Stimulated activated CD8-positive, alpha-beta memory T cell treated with anti-CD3 and anti-CD28 coated beads, Interleukin-15, amount 100 ng/mL, for 4 hours (primary cell): Measurements from ENCODE around the gene RNF208.
"Not testable (repeated sequence)": the region's sequence is repeated elsewhere in the genome, so short reads cannot be mapped to it uniquely, and the experiment has no call there.

Source experiments
- DNase-seq, 2 donors: peaks; one replicate each; pipeline ENCODE4 v3.0.0-alpha.2; 2020; ENCODE audit warnings: low read depth in 2 of 2

The RNF208 gene, protein sequence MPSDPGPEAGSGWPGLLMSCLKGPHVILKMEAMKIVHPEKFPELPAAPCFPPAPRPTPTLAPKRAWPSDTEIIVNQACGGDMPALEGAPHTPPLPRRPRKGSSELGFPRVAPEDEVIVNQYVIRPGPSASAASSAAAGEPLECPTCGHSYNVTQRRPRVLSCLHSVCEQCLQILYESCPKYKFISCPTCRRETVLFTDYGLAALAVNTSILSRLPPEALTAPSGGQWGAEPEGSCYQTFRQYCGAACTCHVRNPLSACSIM

DNA sequence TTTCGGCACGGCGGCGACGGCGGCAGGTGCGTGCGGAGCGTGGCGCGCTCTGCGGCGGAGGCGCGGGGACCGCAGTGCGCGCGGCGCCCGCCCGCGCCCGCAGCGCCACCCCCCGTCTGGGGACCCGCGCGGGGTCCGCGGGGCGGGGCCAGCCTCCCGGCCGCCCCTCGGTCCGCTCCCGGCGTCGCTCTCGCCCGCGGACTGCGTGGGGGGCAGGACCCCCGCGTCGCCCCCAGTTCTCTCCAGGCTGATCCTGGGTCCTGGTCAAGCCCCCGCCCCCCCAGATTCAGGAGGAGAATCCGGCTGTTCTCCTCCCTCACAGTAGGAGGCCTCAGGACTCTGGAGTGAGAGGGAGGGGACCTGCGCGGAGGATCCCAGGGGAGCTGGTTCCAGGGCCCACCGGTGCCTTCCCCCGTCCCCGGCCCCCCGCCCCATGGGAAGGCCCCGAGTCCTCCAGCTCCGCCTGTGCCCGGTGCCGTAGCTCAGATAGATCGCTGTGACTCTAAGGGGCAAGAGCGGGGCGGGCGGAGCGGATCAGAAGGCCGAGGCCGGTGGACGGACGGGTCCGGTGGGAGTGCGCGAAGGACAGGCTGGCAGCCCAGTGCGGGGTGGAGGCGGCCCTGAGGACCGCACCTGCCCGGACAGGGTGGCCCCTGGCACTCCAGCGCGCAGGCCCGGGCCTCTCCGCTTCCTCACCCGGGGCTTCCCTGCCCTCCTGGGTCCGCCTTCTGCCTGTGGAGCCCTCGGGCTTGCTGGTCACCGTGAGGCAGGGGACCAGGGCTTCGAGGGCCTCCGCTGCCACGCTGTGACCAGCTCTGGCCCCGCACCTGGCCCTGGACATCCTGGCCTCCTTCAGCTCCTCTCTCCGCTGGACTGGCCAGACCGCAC is at the start of gene RNF208:
Gene RNF208 (minus strand): TSS at position 51 of the 888 bp plus-strand sequence. CDS start 1,028 bp downstream, outside the sequence.
- DNase-seq: no peak

DNA sequence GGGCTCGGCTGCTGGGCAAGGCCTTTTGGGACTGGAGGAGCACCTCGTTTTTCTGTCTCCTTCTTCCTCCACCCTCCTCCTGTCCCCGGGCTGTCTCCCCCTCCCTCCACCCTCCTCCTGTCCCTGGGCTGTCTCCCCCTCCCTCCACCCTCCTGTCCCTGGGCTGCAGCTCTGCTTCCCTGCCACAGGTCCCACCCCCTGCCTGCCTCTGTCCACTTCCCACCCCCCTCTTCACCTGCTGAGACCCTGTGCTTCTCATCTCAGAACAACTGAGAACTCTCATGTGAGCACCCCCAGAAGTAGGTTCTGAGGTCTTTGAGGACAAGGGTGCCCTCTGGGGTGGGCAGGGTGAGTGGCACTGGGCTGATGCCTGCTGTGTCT is 49.6 kb upstream of the RNF208 start:
- DNase-seq: no peak

DNA sequence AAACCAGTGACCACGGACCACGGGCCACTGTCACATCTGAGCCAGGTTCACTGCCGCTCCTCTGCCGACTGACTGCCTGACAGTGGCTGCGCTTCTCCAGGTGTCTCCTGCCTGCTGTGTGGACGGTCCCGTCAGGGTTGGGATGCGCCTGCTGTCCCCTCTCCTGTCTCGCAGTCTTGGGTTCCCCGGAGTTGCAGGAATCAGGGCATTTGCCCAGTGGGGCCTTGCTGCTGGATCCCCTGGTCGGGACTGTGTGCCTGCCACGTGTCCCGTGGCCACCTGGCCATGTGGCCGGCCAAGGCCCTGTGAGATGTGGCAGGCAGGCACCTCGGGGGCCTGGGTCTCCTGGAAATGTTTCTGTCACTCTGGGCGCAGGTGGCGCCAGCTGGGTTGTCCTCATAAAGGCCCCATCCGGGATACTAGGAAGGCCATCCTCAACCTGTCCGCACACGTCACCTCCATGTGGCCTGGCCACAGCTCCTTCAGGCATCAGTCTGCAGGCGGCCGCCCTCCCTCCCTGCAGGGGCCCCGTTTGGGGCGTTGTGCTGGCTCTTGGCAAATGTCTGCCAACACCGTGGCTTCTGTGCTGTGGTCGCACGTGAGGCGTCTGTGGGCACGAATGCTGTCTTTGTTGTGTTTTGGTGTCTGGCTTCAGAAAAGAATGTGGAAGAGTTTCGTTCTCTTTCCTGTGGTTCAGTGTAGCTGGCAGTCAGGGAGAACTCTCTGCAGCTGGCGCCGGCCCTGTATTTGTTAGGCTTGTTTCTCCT is 49.1 kb upstream of the RNF208 start:
- DNase-seq: no peak

DNA sequence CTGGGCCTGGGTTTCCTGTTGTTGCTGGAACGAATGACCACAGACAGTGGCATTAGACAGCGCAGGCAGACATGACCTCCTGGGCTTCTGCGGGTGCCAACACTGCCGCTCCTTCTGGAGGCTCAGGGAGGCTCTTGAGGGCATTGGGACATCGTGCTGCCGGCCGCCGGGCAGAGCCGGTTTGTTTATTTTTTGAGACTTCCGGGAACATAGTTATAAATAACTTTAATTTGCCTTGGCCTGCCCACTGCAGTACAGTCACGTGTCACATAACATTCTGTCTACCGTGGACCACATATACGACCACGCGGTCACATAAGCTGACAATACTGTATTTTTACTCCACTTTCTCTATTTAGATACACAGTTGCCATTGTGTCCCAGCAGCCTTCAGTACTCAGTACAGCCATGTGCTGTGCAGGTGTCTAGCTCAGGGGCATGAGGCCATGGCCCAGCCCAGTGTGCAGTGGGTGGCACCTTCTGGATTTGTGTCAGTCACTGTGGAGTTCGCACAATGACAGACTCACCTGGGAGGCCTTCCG is 47.3 kb upstream of the RNF208 start:
- DNase-seq: no peak

DNA sequence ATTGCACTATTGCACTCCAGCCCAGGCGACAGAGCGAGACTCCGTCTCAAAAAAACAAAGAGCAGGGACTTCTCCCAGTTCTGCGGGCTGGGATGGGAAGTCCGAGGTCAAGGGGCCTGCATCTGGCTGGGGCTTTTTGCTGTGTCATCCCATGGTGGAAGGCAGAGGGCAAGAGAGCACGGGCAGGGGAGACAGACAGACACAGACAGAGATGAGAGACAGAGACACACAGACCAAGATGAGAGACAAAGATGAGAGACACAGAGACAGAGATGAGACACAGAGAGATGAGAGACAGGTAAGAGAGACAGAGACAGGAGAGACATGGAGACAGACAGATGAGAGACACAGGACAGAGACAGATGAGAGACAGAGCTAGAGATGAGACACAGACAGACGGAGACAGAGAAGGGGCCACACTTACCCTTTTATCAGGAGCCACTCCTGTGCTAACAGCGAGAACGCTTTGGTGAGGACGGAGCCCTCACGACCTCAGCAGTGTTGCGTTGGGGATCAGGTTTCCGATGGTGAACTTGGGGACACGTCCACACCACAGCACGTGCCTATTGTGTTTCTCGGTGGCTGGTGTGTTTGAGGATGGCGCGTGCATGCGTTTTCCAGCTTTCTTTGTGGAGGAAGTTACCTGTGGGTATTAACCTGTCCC is 46.6 kb upstream of the RNF208 start:
- no peak for DNase-seq

DNA sequence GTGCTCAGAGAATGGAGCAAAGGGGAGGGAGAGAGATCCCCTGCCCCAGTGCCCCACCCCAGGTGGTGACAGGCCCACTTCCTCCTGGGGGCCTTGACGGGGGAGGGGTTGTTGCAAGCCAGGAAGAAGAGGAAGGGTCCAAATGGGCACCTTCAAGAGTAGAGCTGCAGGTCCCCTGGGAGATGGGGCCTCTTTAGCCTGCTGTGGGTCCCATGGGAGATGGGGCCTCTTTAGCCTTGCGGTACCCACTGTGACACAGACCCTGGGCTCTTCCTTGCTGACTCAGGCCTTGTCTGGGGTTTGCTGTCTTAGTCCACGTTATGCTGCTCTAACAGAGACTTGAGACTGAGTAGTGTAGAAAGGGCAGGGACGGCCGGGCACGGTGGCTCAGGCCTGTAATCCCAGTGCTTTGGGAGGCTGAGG is 45.9 kb upstream of the RNF208 start:
- DNase-seq: no peak

DNA sequence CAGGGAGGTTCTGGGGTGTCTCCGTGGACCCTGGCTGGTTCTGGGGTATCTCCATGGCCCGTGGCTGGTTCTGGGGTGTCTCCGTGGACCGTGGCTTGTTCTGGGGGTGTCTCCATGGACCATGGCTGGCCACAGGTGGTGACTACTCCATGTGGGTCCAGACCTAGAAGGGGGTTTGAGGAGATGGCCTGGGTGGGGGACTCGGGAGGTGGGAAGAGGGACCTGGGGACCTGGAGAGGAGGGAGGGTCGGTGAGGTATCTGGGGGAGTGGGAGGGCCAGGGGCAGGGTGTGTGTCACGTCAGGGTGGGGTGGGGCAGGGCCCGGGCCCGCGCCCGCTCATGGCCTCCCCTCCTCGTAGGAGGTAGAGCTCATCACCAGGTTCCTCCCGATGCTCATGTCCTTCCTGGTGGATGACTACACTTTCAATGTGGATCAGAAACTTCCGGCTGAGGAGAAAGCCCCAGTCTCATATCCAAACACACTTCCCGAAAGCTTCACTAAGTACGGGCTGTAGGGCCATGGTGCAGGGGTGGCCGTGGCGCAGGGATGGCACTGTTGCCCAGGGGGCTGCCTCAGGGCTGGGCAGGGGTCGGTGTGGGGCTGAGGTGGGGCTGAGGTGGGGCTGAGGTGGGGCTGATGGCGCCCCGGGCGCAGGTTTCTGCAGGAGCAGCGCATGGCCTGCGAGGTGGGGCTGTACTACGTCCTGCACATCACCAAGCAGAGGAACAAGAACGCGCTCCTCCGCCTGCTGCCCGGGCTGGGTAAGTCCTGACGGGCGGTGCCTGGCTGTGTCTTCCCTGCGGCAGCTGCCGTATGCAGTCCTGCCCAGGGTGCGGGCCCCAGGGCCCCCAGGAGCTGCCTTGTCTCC is 44.8 kb upstream of the RNF208 start:
- no peak for DNase-seq

DNA sequence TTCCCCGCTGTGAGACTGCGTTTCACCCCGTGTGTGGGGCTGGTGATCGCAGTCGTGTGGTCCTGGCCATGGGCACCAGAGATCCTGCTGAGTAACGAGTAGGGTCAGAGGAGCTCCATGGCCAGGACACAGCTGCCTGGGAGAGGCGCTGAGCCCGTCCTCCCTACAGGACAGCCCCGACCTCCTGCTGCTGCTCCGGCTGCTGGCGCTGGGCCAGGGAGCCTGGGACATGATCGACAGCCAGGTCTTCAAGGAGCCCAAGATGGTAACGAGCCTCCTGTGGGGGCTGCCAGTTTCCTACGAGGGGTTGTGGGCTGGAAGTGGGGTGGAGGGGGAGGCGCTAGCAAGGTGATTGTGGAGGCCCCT is 44.1 kb upstream of the RNF208 start:
- no peak for DNase-seq

DNA sequence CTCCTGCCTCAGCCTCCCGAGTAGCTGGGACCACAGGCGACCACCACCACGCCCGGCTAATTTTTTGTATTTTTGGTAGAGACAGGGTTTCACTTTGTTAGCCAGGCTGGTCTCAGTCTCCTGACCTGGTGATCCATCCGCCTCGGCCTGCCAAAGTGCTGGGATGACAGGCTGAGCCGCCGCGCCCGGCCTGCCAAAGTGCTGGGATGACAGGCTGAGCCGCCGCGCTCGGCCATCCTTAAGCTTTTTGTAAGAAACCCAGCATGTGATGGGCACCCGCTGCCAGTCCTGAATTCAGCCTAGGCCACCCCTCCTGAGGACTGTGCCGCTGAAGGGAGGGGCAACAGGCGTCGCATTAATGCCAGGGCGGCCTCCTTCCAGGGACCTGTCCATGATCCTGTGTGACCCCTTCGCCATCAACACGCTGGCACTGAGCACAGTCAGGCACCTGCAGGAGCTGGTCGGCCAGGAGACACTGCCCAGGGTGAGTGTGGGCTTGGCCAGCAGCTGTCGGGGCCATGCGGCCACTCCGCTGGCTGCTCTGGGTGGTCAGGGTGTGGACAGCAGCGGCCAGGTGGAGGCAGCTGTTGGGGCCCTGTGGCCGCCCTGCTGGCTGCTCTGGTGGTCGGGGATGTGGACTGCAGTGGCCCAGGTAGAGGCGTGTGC is 43.6 kb upstream of the RNF208 start:
- no peak for DNase-seq

DNA sequence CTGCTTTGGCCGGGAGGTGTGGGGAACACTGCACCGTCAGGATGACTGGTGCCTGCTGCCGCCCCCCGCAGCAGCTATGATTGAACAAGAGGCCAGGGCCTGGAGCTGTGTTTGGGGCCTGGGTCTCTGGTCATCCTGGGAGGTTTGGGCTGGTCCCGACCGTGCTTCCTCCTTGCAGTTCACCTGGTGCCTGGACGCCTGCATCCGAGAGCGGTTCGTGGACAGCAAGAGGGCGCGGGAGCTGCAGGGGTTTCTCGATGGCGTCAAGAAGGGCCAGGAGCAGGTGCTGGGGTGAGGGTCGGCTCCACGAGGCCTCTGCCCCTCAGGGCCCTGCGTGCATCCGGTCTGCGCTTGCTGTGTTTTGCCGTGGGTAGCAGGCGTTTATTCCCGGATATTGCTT is 42.0 kb upstream of the RNF208 start:
- no peak for DNase-seq

DNA sequence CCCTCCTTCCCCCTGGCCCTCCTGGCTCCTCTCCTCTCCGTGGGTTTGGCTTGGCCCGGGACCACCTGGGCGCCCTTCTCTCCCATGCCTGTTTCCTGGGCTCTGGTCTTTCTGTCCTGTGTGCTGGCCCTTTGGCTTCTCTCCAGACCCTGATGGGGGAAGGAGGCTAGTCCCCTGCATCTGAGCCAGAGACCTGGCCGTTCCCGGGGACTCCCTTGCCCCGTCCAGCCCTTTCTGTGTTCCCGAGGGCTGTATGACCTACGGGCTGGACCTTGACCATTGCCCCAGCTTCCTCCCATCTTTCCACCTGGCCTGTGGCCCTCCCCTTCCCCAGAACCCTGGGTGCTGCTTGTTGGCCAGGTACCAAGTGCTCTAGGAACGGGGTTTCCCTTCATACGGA is 41.5 kb upstream of the RNF208 start:
- DNase-seq: no peak

DNA sequence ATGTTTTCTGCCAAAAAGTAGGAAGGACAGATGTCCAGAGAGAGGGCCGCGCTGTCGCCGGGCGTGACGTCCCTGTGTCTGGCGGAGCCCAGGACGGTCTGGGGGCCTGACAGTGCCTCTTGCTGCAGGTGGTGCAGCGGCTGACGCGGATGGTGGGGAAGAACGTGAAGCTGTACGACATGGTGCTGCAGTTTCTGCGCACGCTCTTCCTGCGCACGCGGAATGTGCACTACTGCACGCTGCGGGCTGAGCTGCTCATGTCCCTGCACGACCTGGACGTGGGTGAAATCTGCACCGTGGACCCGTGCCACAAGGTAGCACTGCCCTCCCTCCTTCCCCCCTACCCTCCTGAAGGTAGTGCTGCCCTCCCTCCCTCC is 40.9 kb upstream of the RNF208 start:
- DNase-seq: no peak

DNA sequence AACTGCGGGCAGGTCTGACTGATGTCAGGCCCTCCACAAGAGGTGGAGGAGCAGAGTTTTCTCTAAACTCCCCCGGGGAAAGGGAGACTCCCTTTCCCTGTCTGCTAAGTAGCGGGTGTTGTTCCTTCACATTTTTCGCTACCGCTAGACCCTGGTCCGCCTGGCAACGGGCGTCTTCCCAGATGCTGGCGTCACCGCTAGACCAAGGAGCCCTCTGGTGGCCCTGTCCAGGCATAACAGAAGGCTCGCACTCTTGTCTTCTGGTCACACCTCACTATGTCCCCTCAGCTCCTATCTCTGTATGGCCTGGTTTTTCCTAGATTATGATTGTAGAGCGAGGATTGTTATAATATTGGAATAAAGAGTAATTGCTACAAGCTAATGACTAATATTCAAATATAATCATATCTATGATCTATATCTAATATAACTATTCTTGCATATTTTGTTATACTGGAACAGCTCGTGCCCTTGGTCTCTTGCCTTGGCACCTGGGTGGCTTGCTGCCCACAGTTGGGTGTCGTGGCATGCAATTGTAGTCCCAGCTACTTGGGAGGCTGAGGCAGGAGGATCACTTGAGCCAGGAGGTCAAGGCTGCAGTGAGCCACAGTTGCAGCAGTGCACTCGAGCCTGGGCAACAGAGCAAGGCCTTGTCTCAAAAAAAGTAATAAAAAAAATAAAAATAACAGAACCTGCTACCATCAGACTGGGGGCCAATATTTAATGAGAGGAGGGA is 40.3 kb upstream of the RNF208 start:
- not testable (repeated sequence) for DNase-seq

DNA sequence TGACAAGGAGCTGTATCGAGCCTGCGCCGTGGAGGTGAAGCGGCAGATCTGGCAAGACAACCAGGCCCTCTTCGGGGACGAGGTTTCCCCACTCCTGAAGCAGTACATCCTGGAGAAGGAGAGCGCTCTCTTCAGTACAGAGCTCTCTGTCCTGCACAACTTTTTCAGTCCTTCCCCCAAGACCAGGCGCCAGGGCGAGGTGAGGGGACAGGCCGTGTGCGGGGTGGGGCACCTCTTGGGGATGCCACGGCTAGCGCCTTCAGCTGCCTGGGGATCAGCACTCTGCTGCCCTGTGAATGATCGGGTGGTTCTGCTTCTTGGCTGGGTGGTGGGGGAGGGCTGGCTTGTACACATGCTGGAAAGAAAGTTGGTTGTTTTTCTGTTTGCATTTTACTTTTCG is 34.8 kb upstream of the RNF208 start:
- no peak for DNase-seq

DNA sequence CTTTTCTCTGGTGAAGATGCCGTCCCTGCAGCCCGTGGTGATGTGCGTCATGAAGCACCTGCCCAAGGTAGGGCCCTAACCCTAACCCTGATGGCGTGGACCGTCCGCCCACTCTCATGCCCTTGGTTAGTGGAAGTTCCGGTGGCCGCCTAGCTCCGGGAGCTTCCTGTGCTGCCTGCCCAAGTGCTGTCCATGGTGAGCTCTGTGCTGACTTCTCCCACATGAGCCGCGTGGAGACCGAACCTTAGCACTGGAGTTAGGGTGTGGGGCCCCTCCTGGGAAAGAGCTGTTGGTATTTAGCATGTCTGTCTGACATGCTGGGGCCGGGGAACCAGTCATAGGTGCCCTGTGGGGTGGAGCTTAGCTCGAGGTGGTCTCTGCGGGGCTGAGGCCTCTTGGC is 34.3 kb upstream of the RNF208 start:
- no peak for DNase-seq

DNA sequence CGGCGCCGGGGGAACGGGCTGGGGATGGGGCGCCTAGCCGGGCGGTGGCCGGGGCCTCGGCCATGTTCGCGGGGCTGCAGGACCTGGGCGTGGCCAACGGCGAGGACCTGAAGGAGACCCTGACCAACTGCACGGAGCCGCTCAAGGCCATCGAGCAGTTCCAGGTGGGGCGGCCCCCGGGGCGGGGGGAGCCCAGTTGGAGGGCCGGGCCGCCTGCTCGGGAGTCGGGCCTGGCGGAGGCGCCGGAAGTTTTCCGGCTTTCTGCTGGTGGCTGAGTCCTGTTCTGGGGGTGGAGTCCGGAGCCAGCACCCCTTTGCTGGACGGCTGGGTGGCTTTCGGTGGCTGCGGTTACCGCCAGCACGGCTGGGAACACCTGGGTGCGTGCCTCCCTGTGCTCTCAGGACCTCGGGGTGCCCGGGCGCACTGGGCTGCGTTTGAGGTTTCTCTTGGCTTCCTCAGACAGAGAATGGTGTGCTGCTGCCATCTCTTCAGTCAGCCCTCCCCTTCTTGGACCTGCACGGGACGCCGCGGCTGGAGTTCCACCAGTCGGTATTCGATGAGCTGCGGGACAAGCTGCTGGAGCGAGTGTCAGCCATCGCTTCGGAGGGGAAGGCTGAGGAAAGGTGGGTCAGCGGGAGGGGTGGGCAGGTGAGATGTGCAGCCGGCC is 33.5 kb upstream of the RNF208 start:
- DNase-seq: no peak

DNA sequence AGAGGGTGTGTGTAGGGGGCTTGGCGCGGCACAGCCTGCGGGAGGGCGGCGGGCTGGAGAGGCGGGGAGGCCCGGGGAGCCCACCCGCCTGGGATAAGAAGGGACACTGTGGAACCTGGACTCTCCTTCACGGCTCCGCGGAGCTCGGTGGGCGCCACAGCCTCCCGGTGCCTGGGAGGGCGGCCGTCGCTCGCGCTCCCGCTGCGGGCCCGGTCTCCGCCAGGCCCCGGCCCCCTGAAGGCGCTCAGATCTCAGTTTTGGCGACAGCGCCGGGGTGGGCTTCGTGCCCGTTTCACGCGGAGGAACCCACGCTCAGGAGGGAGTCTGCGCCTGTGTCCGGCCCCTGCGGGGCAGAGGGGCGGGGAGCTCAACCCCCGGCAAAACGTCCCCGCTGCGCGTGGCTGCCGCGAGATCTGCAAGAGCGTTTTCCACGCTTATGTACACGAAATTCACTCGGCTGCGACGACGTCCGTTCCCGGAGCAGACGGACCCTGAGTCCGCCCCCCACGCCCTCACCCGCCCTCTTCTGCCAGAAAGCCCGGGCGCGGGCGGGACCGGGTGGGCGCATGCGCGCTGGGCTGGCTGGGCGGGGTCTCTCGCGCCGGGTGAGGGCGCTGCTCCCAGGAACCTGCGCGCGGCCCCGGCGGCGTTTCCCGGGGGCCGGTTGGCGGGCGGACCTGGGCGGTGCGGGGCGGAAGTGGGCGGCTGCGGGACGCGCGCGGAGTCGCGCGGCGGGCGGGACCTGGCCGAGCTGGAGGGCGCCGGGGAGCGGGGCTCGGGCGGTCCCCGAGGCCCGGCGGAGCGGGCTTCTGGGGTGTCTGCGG is 32.8 kb upstream of the RNF208 start, which contains the start of gene NELFB:
Gene NELFB (plus strand): TSS at position 704 of the 824 bp plus-strand sequence.
- peak; percentile 86 to 94 for DNase-seq
